CD14-positive monocyte (primary cell): ENCODE results near the gene MECP2. TPM values are rescaled to one million over a fixed set of nuclear protein-coding genes. Genes with fewer than 3 reads are reported as not detected.

Experiments
- DNase-seq, 3 donors: peaks; one replicate each; pipeline ENCODE4 v3.0.0-alpha.2; 2011 to 2022
- H2AFZ ChIP-seq: 2 replicates; pipeline ENCODE4 v1.6.0; 2012; ENCODE audit warnings: mild to moderate bottlenecking, low read depth, low read length, inconsistent platforms; ENCODE audit not compliant: insufficient read depth, poor library complexity, severe bottlenecking
- H3K27ac ChIP-seq, 2 donors: 1 replicate in 1 of 2; 2 replicates in 1 of 2; pipeline ENCODE4 v1.5.1; 2012 to 2013; ENCODE audit warnings: low read length in 2 of 2, control low read depth in 1 of 2, inconsistent platforms in 1 of 2, low read depth in 1 of 2, mild to moderate bottlenecking in 1 of 2
- H3K27me3 ChIP-seq, 2 donors: one replicate each; pipeline versions ENCODE4 v1.6.0 to v1.6.1; 2011 to 2013; ENCODE audit warnings: low read length in 2 of 2; ENCODE audit not compliant: control insufficient read depth in 2 of 2, insufficient read depth in 2 of 2
- H3K36me3 ChIP-seq, 2 donors: replicated peaks in 1 of 2; 1 replicate in 1 of 2; 2 replicates in 1 of 2; pipeline versions ENCODE4 v1.5.1 to v1.6.1; 2012 to 2013; ENCODE audit warnings: low read length in 2 of 2, control low read depth in 1 of 2, inconsistent platforms in 1 of 2, mild to moderate bottlenecking in 1 of 2; ENCODE audit not compliant: insufficient read depth in 2 of 2, control insufficient read depth in 1 of 2
- H3K4me1 ChIP-seq, 2 donors: 1 replicate in 1 of 2; 2 replicates in 1 of 2; pipeline versions ENCODE4 v1.5.1 to v1.6.1; 2012 to 2013; ENCODE audit warnings: low read length in 2 of 2, control low read depth in 1 of 2, inconsistent platforms in 1 of 2, mild to moderate bottlenecking in 1 of 2, moderate library complexity in 1 of 2; ENCODE audit not compliant: insufficient read depth in 2 of 2, control insufficient read depth in 1 of 2
- H3K4me2 ChIP-seq: replicated peaks from 2 replicates; pipeline ENCODE3; 2012; ENCODE audit warnings: low read length, moderate library complexity, mild to moderate bottlenecking; ENCODE audit not compliant: poor library complexity, severe bottlenecking; ENCODE audit errors: extremely low read depth
- H3K4me3 ChIP-seq, 3 experiments: fragments of 200-600 bp in 1 of 3; sonication (generic) in 1 of 3; replicated peaks in 1 of 3; 1 replicate in 2 of 3; 2 replicates in 1 of 3; pipeline ENCODE4 v1.5.1; 2011 to 2013; ENCODE audit warnings: low read length in 3 of 3, mild to moderate bottlenecking in 3 of 3, control low read depth in 2 of 3, low read depth in 2 of 3, inconsistent platforms in 1 of 3, moderate library complexity in 1 of 3
- H3K79me2 ChIP-seq: 2 replicates; pipeline ENCODE4 v1.6.0; 2012; ENCODE audit warnings: mild to moderate bottlenecking, control low read depth, inconsistent platforms, low read length, moderate library complexity; ENCODE audit not compliant: insufficient read depth
- H3K9ac ChIP-seq: 2 replicates; pipeline ENCODE4 v1.6.0; 2017; ENCODE audit warnings: low read length, mild to moderate bottlenecking; ENCODE audit not compliant: insufficient read depth, poor library complexity, severe bottlenecking
- H3K9me3 ChIP-seq, 2 donors: replicated peaks in 1 of 2; 1 replicate in 1 of 2; 2 replicates in 1 of 2; pipeline versions ENCODE4 v1.5.1 to v1.6.1; 2012 to 2013; ENCODE audit warnings: low read length in 2 of 2, control low read depth in 1 of 2; ENCODE audit not compliant: control insufficient read depth in 1 of 2, insufficient read depth in 1 of 2
- H4K20me1 ChIP-seq: 2 replicates; pipeline ENCODE4 v1.6.0; 2012; ENCODE audit warnings: mild to moderate bottlenecking, low read length, control low read depth, moderate library complexity; ENCODE audit not compliant: insufficient read depth
- H3K27ac Mint-ChIP-seq, 7 donors: one replicate each; pipeline ENCODE4 v1.8.0; 2020; ENCODE audit warnings: mild to moderate bottlenecking in 7 of 7, mixed read lengths in 7 of 7, moderate library complexity in 6 of 7, inconsistent platforms in 2 of 7
- H3K27me3 Mint-ChIP-seq, 3 donors: one replicate each; pipeline ENCODE4 v1.8.0; 2021 to 2022; ENCODE audit warnings: low read depth in 3 of 3, mild to moderate bottlenecking in 3 of 3, mixed read lengths in 3 of 3, moderate library complexity in 3 of 3, inconsistent platforms in 1 of 3
- H3K36me3 Mint-ChIP-seq, 2 donors: one replicate each; pipeline ENCODE4 v1.8.0; 2020; ENCODE audit warnings: mixed read lengths in 2 of 2, inconsistent platforms in 1 of 2, mild to moderate bottlenecking in 1 of 2
- H3K4me1 Mint-ChIP-seq: one replicate; pipeline ENCODE4 v1.8.0; 2020; ENCODE audit warnings: mild to moderate bottlenecking, mixed read lengths
- H3K4me3 Mint-ChIP-seq, 2 donors: one replicate each; pipeline ENCODE4 v1.8.0; 2020; ENCODE audit warnings: mild to moderate bottlenecking in 2 of 2, mixed read lengths in 2 of 2, moderate library complexity in 1 of 2
- H3K9me3 Mint-ChIP-seq, 7 donors: one replicate each; pipeline ENCODE4 v1.8.0; 2020 to 2022; ENCODE audit warnings: mixed read lengths in 7 of 7, mild to moderate bottlenecking in 6 of 7, moderate library complexity in 6 of 7, inconsistent platforms in 2 of 7
- WGBS: methylation state at CpG from one replicate; pipeline ENCODE4 v1.1.5; 2013; ENCODE audit warnings: missing lambda C conversion rate; ENCODE audit not compliant: insufficient coverage; 5-methylcytosine and 5-hydroxymethylcytosine counted together
- intact Hi-C, 2 donors: fragments of 100-400 bp; cut with micrococcal nuclease; formaldehyde crosslinking; loops; one replicate each; pipeline versions ENCODE4 v1.15.0 to v1.15.1; 2023
- polyA plus RNA-seq, 3 donors: library from polyadenylated mRNA; depleted of rRNA in 1 of 3; unstranded in 2 of 3; stranded (reverse) in 1 of 3; fragments of 300-500 nt in 2 of 3; fragments of >200 nt in 1 of 3; fragmentation: Illumina TruSeq in 2 of 3; gene quantifications; 1 replicate in 2 of 3; 2 replicates in 1 of 3; pipeline ENCODE4 v1.2.3, GENCODE V29; 2012 to 2021
- TF ChIP-seq, protein P1 (sequence below): fragments of 200-600 bp; IDR thresholded peaks from one replicate; pipeline ENCODE4 v1.8.0; 2022; ENCODE audit warnings: antibody characterized with exemption, mild to moderate bottlenecking

MECP2 gene
- polyA plus RNA-seq, 3 donors: 5.2 to 21.2 (median 9.6) TPM

DNA sequence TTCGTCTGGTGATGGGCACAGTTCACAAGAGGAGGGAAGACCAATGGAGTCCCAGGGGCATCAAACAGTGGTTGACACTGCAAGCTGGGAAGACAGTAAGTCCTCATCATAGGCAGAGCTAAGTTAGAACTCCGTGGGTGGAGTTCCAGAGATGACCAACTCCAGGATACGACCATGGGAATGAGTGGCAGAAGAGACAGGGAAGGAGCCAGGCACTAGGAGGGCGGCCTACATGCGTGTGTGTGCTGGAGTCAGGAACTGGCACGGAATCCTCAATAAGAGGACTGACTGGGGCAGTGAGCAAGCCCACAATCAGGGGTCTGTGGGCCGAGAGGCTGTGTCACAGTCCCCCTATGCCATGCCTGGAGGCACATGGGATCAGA, 47.4 kb downstream of the MECP2 start:
- Histone ChIP-seq H3K79me2 (peaks cover 30% of the 10 kb centered on the region), H3K9ac (no peak overlapping the region)
- intact Hi-C loops: loop anchor here in 1 of 2 donors (5.0 kb wide), 1 partner anchor 38 kb away; no protein-coding TSS in a partner anchor

DNA sequence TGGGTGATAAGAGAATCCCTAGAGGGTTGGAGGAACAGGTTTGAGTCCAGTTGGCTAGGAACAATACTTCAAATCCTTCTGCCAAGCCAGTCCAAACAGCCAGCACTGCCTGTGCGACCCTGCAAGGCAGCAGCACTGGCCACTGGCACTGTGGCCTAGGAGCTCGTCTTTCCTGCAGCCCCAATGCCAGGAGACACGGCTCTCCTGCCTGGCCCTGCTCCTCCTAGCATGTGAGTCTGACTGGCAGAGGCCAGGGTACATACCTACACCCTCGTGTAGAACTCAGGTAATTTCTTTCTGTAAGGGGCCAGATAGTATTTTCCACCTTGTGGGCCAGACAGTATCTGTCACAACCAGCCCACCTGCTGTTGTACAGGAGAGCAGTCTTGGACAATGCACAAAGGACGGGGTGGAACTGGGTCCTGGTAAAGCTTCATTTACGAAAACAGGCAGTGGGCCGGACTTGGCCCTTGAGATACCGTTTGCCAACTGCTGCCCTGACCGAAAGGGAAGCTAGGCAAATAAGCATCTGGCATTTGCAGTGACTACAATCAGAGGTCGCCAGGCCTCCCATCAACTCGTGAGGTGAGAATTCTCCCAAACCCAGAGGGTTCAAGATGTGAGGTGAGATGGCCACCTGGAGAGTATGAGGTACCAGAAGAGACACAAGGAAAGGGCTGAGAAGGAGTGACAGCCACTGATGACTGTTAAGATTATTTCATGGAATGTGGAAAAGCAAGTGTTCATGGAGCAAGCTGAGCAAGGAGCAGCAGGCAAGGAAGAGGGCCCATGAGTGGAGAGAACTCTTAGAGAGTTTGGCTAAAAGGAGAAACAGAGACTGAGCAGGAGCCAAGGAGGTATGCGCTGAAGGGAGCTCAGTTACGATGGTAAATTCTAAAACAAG, 48.1 kb downstream of the MECP2 start:
- intact Hi-C loops: loop anchor here in 1 of 2 donors (5.0 kb wide), 1 partner anchor 37 kb away; no protein-coding TSS in a partner anchor
- Histone ChIP-seq H3K4me2 (no peak overlapping the region), H3K9ac (no peak overlapping the region), H3K27ac (no peak overlapping the region), H4K20me1 (peaks cover 63% of the 10 kb centered on the region), H3K79me2 (peaks cover 34% of the 10 kb centered on the region), H3K36me3 (peaks cover 22 to 55% of the 10 kb centered on the region in 2 donors), H3K4me1 (no peaks in the 10 kb centered on the region), H3K27me3 (peaks cover 0 to 18% of the 10 kb centered on the region in 2 donors), H3K4me3 (no peak overlapping the region), H3K9me3 (no peaks in the 10 kb centered on the region), H2AFZ (no peak overlapping the region)
- Mint-ChIP-seq H3K4me1 (peaks cover 9% of the 10 kb centered on the region), H3K4me3 (no peak overlapping the region), H3K36me3 (peaks cover 56 to 58% of the 10 kb centered on the region in 2 donors), H3K27me3 (peaks cover 0 to 43% (median 3%) of the 10 kb centered on the region in 3 donors), H3K9me3 (peaks cover 0 to 2% (median 0%) of the 10 kb centered on the region in 7 donors), H3K27ac (peak overlapping the region in 3 of 7 donors; percentile 26 to 73 (median 54))
- WGBS: 97% methylated on average over 4 of the region's 13 CpGs
- TF ChIP-seq, protein P1, sequence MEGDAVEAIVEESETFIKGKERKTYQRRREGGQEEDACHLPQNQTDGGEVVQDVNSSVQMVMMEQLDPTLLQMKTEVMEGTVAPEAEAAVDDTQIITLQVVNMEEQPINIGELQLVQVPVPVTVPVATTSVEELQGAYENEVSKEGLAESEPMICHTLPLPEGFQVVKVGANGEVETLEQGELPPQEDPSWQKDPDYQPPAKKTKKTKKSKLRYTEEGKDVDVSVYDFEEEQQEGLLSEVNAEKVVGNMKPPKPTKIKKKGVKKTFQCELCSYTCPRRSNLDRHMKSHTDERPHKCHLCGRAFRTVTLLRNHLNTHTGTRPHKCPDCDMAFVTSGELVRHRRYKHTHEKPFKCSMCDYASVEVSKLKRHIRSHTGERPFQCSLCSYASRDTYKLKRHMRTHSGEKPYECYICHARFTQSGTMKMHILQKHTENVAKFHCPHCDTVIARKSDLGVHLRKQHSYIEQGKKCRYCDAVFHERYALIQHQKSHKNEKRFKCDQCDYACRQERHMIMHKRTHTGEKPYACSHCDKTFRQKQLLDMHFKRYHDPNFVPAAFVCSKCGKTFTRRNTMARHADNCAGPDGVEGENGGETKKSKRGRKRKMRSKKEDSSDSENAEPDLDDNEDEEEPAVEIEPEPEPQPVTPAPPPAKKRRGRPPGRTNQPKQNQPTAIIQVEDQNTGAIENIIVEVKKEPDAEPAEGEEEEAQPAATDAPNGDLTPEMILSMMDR: no peak
- DNase-seq: no peak

More for the DNA sequence above, 47.4 kb downstream of the MECP2 start:
- peaks cover 50 to 53% of the 10 kb centered on the region in 2 donors for H3K36me3 Mint-ChIP-seq
- H3K27me3 Mint-ChIP-seq: peaks cover 0 to 41% (median 3%) of the 10 kb centered on the region in 3 donors
- Histone ChIP-seq H3K9me3 (no peaks in the 10 kb centered on the region), H3K36me3 (peaks cover 22 to 57% of the 10 kb centered on the region in 2 donors), H3K27ac (no peak overlapping the region), H3K4me1 (no peaks in the 10 kb centered on the region), H3K4me3 (no peak overlapping the region), H3K4me2 (no peak overlapping the region), H4K20me1 (peaks cover 58% of the 10 kb centered on the region), H3K27me3 (peaks cover 0 to 15% of the 10 kb centered on the region in 2 donors), H2AFZ (no peak overlapping the region)
- peaks cover 9% of the 10 kb centered on the region for H3K4me1 Mint-ChIP-seq
- H3K9me3 Mint-ChIP-seq: peaks cover 0 to 2% (median 0%) of the 10 kb centered on the region in 7 donors
- TF ChIP-seq, protein P1: no peak
- DNase-seq: no peak
- H3K27ac Mint-ChIP-seq: peak overlapping the region in 2 of 7 donors; percentile 31 to 73
- 100% methylated on average over 2 of the region's 7 CpGs for WGBS
- no peak overlapping the region for H3K4me3 Mint-ChIP-seq
